Measurements from ENCODE around the gene CALB2.

GRCh38 chr16:71436473-71436872 lies 78.0 kb downstream of the CALB2 start:
- TF ChIP-seq, protein P1, sequence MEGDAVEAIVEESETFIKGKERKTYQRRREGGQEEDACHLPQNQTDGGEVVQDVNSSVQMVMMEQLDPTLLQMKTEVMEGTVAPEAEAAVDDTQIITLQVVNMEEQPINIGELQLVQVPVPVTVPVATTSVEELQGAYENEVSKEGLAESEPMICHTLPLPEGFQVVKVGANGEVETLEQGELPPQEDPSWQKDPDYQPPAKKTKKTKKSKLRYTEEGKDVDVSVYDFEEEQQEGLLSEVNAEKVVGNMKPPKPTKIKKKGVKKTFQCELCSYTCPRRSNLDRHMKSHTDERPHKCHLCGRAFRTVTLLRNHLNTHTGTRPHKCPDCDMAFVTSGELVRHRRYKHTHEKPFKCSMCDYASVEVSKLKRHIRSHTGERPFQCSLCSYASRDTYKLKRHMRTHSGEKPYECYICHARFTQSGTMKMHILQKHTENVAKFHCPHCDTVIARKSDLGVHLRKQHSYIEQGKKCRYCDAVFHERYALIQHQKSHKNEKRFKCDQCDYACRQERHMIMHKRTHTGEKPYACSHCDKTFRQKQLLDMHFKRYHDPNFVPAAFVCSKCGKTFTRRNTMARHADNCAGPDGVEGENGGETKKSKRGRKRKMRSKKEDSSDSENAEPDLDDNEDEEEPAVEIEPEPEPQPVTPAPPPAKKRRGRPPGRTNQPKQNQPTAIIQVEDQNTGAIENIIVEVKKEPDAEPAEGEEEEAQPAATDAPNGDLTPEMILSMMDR (IDR thresholded peaks at IDR 0.05; ENCODE audit: insufficient read depth, low read length, poor library complexity, severe bottlenecking): no peak
- no peak for TF ChIP-seq EZH2phosphoT487 (conservative IDR thresholded peaks at IDR 0.05; ENCODE audit: low read length)

All from SU-DHL-6 (cell line).